ENCODE results near the gene PRR5L. TPM values are rescaled to one million over a fixed set of nuclear protein-coding genes. Genes with fewer than 3 reads are reported as not detected.

Gene PRR5L
- total RNA-seq, 1 donor from 2014 or later, result 32.5 TPM

DNA sequence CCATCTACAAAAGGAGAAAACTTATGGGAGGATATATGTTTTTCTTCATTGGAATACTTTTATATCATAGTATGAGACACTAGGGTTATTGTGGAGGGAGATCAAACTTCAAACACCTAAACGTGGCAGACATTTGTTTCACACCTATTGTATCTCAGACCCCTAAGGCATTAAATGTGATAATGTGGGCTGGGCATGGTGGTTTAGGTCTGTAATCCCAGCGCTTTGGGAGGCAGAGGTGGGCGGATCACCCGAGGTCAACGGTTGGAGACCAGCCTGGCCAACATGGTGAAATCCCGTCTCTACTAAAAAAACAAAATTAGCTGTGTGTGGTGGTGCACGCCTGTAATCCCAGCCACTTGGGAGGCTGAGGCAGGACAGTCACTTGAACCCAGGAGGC, 75.5 kb downstream of the PRR5L start:
- TF ChIP-seq, protein P1, sequence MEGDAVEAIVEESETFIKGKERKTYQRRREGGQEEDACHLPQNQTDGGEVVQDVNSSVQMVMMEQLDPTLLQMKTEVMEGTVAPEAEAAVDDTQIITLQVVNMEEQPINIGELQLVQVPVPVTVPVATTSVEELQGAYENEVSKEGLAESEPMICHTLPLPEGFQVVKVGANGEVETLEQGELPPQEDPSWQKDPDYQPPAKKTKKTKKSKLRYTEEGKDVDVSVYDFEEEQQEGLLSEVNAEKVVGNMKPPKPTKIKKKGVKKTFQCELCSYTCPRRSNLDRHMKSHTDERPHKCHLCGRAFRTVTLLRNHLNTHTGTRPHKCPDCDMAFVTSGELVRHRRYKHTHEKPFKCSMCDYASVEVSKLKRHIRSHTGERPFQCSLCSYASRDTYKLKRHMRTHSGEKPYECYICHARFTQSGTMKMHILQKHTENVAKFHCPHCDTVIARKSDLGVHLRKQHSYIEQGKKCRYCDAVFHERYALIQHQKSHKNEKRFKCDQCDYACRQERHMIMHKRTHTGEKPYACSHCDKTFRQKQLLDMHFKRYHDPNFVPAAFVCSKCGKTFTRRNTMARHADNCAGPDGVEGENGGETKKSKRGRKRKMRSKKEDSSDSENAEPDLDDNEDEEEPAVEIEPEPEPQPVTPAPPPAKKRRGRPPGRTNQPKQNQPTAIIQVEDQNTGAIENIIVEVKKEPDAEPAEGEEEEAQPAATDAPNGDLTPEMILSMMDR (IDR thresholded peaks at IDR 0.05), result no peak
- Histone ChIP-seq H3K4me3 (no peak overlapping the region), H3K27me3 (no peaks in the 10 kb centered on the region), H3K9me3 (no peaks in the 10 kb centered on the region), H3K27ac (no peak overlapping the region), H3K36me3 (no peaks in the 10 kb centered on the region), H3K4me1 (no peaks in the 10 kb centered on the region)
- DNase-seq (ENCODE audit: low spot score in 2 of 2), result no peak
- intact Hi-C loops (cut with DNase I), result no loop called here

DNA sequence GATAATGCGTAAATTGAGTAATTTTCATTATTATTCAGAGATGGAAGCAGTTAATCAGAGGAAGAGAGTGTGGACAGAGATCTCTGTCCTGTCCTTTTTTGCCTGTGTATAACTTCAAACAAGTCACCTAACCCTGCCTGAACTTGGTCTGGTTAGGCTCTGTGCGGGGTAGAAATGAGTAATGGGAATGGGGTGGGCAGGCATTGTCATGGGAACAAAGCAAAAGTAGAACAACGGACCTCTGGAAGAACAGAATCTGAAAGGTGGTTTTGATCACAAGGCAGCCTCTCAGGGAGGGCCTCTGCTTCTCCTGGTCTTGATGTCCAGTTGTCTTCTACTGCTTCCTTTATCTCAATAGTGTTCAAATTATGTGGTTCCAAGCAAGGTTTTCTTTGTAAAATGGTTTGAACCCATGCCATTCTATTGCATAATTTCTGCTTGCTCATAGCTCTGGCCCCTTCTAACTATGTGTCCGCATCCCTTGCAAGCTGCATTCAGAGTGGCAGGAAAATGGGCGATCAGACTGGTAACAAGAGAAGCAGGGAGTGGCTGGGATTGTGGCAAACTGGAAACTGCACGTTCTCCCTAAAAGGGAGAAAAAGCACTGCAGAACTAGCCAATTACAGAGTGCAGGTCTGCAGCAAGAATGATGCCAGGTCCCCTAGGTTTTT, 76.1 kb downstream of the PRR5L start:
- Histone ChIP-seq H3K27ac (peak overlapping the region in 1 of 2 donors; percentile 18), H3K27me3 (peaks cover 6% of the 10 kb centered on the region), H3K4me3 (no peak overlapping the region), H3K36me3 (no peaks in the 10 kb centered on the region), H3K9me3 (no peaks in the 10 kb centered on the region), H3K4me1 (no peaks in the 10 kb centered on the region)
- TF ChIP-seq, protein P1 (IDR thresholded peaks at IDR 0.05), result no peak
- intact Hi-C loops (cut with DNase I), result no loop called here
- DNase-seq (ENCODE audit: low spot score in 2 of 2), result peak in 1 of 2 donors; percentile 70

DNA sequence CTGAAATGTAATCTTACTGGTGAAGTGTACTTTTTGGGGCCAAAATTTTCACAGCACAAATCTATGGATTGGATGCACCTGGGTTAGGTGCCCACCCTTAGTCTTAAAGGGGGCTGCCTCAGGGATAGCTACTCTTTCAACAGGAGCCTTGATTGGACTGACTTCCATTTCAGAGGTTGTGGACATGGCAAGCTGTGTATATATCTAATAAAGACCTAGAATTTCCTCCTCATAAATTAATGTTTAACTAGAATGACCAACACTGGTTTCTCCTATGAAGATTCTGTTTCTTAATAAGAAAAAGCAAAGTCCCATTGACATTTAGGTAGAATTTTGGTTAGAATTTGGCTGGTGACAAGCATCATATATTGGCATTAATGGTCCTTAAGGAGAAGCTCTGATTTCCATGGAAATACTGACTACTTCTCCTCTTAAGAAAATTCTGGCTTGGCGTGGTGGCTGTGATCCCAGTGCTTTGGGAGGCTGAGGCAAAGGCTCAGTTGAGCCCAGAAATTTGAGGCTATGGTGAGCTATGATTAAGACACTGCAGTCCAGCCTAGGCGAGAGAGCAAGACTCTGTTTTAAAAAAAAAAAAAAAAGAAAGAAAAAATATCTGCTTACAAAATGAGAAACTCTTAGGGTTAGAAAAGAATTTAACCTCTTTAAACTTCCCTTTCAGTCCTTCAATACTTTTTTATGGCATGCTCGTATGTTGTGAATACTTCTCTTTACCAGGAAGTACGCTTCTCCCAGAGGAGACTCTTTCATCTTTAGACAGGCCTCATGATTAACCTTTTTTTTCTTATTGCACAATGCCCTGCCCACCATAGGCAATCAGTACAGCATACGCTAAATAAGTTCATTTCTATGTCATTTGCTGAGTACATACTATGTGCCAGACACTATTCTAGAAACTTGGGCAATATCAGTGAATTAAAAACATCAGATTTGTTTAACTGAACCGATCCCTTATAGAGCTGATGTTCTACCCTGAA, 77.2 kb downstream of the PRR5L start:
- DNase-seq (ENCODE audit: low spot score in 2 of 2), result no peak
- H3K27ac ChIP-seq, result no peak overlapping the region
- TF ChIP-seq, protein P1 (IDR thresholded peaks at IDR 0.05), result no peak
- intact Hi-C loops (cut with DNase I), result no loop called here
- no peaks in the 10 kb centered on the region for H3K9me3 ChIP-seq
- no peaks in the 10 kb centered on the region for H3K36me3 ChIP-seq
- peaks cover 7% of the 10 kb centered on the region for H3K27me3 ChIP-seq
- H3K4me3 ChIP-seq, result no peak overlapping the region
- peaks cover 0 to 4% of the 10 kb centered on the region in 2 donors for H3K4me1 ChIP-seq

DNA sequence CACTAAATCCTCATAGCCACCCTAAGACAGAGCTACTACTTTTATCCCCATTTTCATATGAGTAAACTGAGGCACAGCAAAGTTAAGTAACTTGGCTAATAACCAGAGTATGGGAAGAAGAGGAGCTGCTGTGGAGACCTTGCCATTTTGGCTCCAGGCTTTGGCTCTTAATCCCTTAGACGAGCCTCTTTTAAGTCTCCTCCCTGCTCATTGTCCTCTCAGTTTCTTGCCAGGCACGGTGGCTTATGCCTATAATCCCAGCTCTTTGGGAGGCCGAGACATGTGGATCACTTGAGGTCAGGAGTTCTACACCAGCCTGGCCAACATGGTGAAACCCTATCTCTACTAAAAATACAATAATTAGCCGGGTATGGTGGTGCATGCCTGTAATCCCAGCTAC, 78.6 kb downstream of the PRR5L start:
- Histone ChIP-seq H3K4me3 (no peak overlapping the region), H3K27me3 (peaks cover 7% of the 10 kb centered on the region), H3K27ac (no peak overlapping the region), H3K9me3 (no peaks in the 10 kb centered on the region), H3K36me3 (no peaks in the 10 kb centered on the region), H3K4me1 (peaks cover 0 to 4% of the 10 kb centered on the region in 2 donors)
- TF ChIP-seq, protein P1 (IDR thresholded peaks at IDR 0.05), result no peak
- DNase-seq (ENCODE audit: low spot score in 2 of 2), result no peak
- intact Hi-C loops (cut with DNase I), result loop anchor here (5.0 kb wide), 1 partner anchor 87 kb away; the partner anchor contains the start of gene COMMD9

DNA sequence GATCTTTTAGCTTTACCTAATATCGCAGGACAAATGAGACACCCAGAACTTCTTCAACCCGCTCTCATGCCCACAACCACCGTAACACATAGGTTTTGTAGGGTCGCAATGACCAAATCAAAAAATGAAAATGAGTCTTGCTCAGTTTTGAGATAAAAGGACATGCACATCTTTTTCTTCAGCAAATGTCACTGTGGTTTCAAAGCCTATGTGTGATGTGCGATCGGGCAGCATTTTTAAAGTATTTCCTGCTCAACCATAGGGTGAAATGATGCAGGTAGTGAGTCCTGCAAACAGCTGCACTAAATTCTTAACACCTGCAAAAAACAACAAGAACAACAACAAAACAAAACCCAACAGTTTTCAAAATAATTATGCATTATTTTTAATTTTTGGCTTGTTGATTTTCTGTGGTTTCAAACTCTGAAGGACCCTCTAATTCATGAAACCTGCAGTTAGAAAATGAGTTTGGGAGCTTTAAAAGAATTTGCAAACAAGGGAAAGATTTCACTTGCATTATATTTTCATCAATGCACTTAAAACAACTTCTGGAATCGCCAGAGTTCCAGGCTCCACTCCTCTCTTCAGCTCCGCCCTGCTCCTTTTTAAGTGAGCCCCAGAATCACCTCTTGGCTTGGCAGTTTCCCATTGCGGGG, 79.4 kb downstream of the PRR5L start:
- intact Hi-C loops (cut with DNase I), result loop anchor here (2.0 to 5.0 kb wide), 2 partner anchors 77 to 88 kb away; partner anchors contain the start of gene COMMD9
- Histone ChIP-seq H3K27me3 (peaks cover 7% of the 10 kb centered on the region), H3K9me3 (no peaks in the 10 kb centered on the region), H3K27ac (no peak overlapping the region), H3K4me1 (peaks cover 0 to 4% of the 10 kb centered on the region in 2 donors), H3K36me3 (no peaks in the 10 kb centered on the region), H3K4me3 (peak overlapping the region; percentile 65 to 78)
- TF ChIP-seq, protein P1 (IDR thresholded peaks at IDR 0.05), result no peak
- DNase-seq (ENCODE audit: low spot score in 2 of 2), result no peak

All from ascending aorta (tissue), 2 donors.